ENCODE measurements around the gene GPR179.
"Not testable (repeated sequence)": the region's sequence is repeated elsewhere in the genome, so short reads cannot be mapped to it uniquely, and the experiment has no call there.

The GPR179 gene

DNA sequence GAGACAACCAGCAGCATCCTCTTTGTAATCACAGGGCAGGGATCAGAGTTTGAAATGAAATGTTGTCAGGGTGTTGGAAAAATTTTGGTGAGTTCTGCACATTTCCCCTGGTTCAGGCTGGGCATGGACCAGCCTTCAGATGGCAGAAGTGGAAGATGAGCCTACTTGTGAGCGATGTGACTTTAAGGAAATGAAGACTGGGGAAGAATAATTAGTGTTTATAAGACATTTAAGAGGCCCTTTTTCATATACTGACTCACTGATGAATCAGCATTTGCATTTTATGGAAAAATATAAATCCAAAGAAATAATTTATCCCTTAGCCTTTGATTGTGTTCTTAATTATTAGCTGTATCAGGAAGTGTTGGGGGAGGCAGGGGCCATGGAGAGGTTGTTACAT lies 20.9 kb downstream of the GPR179 start:
- Histone ChIP-seq H3K27me3 (ENCODE audit: control insufficient read depth in 1 of 2, insufficient read depth in 2 of 2, low read length in 2 of 2) (no peaks in the 10 kb centered on the region), H3K9ac (ENCODE audit: low read depth in 1 of 2, low read length in 2 of 2) (no peak overlapping the region), H3K9me3 (ENCODE audit: control insufficient read depth in 1 of 2, low read length in 2 of 2) (no peaks in the 10 kb centered on the region), H3K4me3 (ENCODE audit: low read depth in 1 of 2, low read length in 2 of 2) (no peak overlapping the region), H3K36me3 (ENCODE audit: control insufficient read depth in 1 of 2, insufficient read depth in 2 of 2, low read length in 2 of 2) (peaks cover 7 to 26% of the 10 kb centered on the region in 2 donors), H3K4me1 (ENCODE audit: control insufficient read depth in 1 of 2, insufficient read depth in 2 of 2, low read length in 2 of 2) (peaks cover 5 to 10% of the 10 kb centered on the region in 2 donors), H3K27ac (ENCODE audit: low read depth, low read length) (no peak overlapping the region)

- Histone ChIP-seq H3K9ac (ENCODE audit: low read depth in 1 of 2, low read length in 2 of 2) (no peak overlapping the region), H3K9me3 (ENCODE audit: control insufficient read depth in 1 of 2, low read length in 2 of 2) (no peaks in the 10 kb centered on the region), H3K36me3 (ENCODE audit: control insufficient read depth in 1 of 2, insufficient read depth in 2 of 2, low read length in 2 of 2) (peaks cover 7 to 26% of the 10 kb centered on the region in 2 donors), H3K4me3 (ENCODE audit: low read depth in 1 of 2, low read length in 2 of 2) (no peak overlapping the region), H3K4me1 (ENCODE audit: control insufficient read depth in 1 of 2, insufficient read depth in 2 of 2, low read length in 2 of 2) (peaks cover 5 to 10% of the 10 kb centered on the region in 2 donors), H3K27ac (ENCODE audit: low read depth, low read length) (no peak overlapping the region), H3K27me3 (ENCODE audit: control insufficient read depth in 1 of 2, insufficient read depth in 2 of 2, low read length in 2 of 2) (no peaks in the 10 kb centered on the region)
Measured at GRCh38 chr17:38322156-38322779, 21.5 kb downstream of the GPR179 start.

GRCh38 chr17:38320482-38320881 lies 23.3 kb downstream of the GPR179 start:
- H3K27me3 ChIP-seq (ENCODE audit: control insufficient read depth in 1 of 2, insufficient read depth in 2 of 2, low read length in 2 of 2), result no peaks in the 10 kb centered on the region
- H3K9me3 ChIP-seq (ENCODE audit: control insufficient read depth in 1 of 2, low read length in 2 of 2), result no peaks in the 10 kb centered on the region
- peaks cover 5 to 10% of the 10 kb centered on the region in 2 donors for H3K4me1 ChIP-seq (ENCODE audit: control insufficient read depth in 1 of 2, insufficient read depth in 2 of 2, low read length in 2 of 2)
- peaks cover 7 to 29% of the 10 kb centered on the region in 2 donors for H3K36me3 ChIP-seq (ENCODE audit: control insufficient read depth in 1 of 2, insufficient read depth in 2 of 2, low read length in 2 of 2)
- H3K9ac ChIP-seq (ENCODE audit: low read depth in 1 of 2, low read length in 2 of 2), result no peak overlapping the region
- no peak overlapping the region for H3K27ac ChIP-seq (ENCODE audit: low read depth, low read length)
- H3K4me3 ChIP-seq (ENCODE audit: low read depth in 1 of 2, low read length in 2 of 2), result no peak overlapping the region

DNA sequence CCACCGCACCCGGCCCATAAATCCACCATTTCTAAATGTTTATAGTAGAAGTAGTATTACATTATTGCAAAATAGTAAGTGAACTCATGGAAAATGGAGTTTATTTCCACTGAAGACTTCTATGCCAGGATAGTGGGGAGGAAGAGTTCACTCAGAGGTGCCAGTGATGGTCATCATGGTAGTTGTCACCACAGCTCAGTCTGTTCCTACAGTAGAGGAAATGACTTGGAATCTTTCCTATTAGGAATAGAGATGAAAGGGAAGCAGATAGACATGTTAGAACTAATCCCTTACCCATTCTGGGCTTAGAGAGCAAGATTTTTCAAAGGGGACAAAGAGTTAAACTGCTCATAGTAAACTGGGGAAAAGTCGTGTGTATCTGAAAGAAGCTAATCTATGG lies 26.7 kb downstream of the GPR179 start:
- no peak overlapping the region for H3K9ac ChIP-seq (ENCODE audit: low read depth in 1 of 2, low read length in 2 of 2)
- no peak overlapping the region for H3K4me3 ChIP-seq (ENCODE audit: low read depth in 1 of 2, low read length in 2 of 2)
- no peak overlapping the region for H3K27ac ChIP-seq (ENCODE audit: low read depth, low read length)
- no peaks in the 10 kb centered on the region for H3K4me1 ChIP-seq (ENCODE audit: control insufficient read depth in 1 of 2, insufficient read depth in 2 of 2, low read length in 2 of 2)
- H3K36me3 ChIP-seq (ENCODE audit: control insufficient read depth in 1 of 2, insufficient read depth in 2 of 2, low read length in 2 of 2), result peaks cover 7 to 22% of the 10 kb centered on the region in 2 donors
- no peaks in the 10 kb centered on the region for H3K9me3 ChIP-seq (ENCODE audit: control insufficient read depth in 1 of 2, low read length in 2 of 2)
- no peaks in the 10 kb centered on the region for H3K27me3 ChIP-seq (ENCODE audit: control insufficient read depth in 1 of 2, insufficient read depth in 2 of 2, low read length in 2 of 2)

DNA sequence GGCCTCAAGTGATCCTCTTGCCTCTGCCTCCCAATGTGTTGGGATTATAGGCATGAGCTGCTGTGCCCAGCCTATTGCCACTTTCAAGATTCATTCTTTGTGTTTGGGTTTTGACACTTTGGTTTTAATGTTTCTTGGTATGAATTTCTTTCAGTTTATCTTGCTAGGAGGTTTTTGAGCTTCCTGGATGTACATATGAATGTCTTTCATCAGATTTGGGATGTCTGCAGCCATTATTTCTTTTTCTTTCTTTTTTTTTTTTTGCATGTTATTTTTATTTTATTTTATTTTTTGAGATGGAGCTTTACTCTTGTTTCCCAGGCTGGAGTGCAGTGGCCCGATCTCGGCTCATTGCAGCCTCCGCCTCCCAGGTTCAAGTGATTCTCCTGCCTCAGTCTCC lies 28.3 kb downstream of the GPR179 start:
- H3K36me3 ChIP-seq (ENCODE audit: control insufficient read depth in 1 of 2, insufficient read depth in 2 of 2, low read length in 2 of 2), result peaks cover 4 to 20% of the 10 kb centered on the region in 2 donors

GRCh38 chr17:38296834-38297517 lies 46.8 kb downstream of the GPR179 start, which contains the start of gene MRPL45:
Gene MRPL45, plus strand, starts transcription at chr17:38297168. Its CDS starts 16 bp downstream, at chr17:38297184.
- H3K4me1 ChIP-seq (ENCODE audit: control insufficient read depth in 1 of 2, insufficient read depth in 2 of 2, low read length in 2 of 2); H3K36me3 ChIP-seq (ENCODE audit: control insufficient read depth in 1 of 2, insufficient read depth in 2 of 2, low read length in 2 of 2); H3K9me3 ChIP-seq (ENCODE audit: control insufficient read depth in 1 of 2, low read length in 2 of 2); H3K27me3 ChIP-seq (ENCODE audit: control insufficient read depth in 1 of 2, insufficient read depth in 2 of 2, low read length in 2 of 2): not testable (repeated sequence)
- peak within 1 kb of the TSS; percentile 58 to 80 for H3K4me3 ChIP-seq (ENCODE audit: low read depth in 1 of 2, low read length in 2 of 2)
- H3K9ac ChIP-seq (ENCODE audit: low read depth in 1 of 2, low read length in 2 of 2), result peak within 1 kb of the TSS; percentile 66
- peak within 1 kb of the TSS; percentile 66 for H3K27ac ChIP-seq (ENCODE audit: low read depth, low read length)

More for the DNA sequence above, 28.3 kb downstream of the GPR179 start:
- Histone ChIP-seq H3K4me1 (ENCODE audit: control insufficient read depth in 1 of 2, insufficient read depth in 2 of 2, low read length in 2 of 2) (no peaks in the 10 kb centered on the region), H3K27ac (ENCODE audit: low read depth, low read length) (no peak overlapping the region), H3K27me3 (ENCODE audit: control insufficient read depth in 1 of 2, insufficient read depth in 2 of 2, low read length in 2 of 2) (no peaks in the 10 kb centered on the region), H3K4me3 (ENCODE audit: low read depth in 1 of 2, low read length in 2 of 2) (no peak overlapping the region), H3K9ac (ENCODE audit: low read depth in 1 of 2, low read length in 2 of 2) (no peak overlapping the region), H3K9me3 (ENCODE audit: control insufficient read depth in 1 of 2, low read length in 2 of 2) (no peaks in the 10 kb centered on the region)

DNA sequence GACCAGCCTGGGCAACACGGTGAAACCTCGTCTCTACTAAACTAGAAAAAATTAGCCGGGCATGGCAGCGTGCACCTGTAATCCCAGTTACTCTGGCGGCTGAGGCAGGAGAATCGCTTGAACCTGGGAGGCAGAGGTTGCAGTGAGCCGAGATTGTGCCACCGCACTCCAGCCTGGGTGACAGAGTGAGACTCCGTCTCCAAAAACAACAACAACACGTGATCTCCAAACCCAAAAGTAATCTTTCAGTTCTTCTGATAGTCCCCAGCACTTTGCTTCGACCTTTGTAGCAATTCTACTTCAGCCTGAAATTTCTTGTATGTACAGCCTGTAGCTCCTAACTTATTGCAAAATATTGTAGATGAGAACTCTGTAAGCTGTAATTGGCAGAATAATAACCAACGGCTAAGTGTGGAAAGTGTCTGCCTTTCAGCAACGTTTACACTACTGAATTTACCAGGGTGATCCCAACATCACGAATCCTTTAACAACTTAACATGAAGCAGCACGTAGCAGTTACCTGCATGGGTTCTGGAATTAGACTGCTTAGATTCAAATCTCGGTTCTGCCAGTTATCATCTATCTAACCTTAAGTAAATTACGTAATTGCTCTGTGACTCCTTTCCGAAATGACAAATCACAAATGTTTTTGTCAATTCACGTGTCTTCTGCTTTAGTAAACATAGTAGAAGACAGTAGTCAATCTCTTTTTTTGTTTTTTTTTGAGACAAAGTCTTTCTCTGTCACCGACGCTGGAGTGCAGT lies 48.0 kb downstream of the GPR179 start:
- not testable (repeated sequence) for H3K27me3 ChIP-seq (ENCODE audit: control insufficient read depth in 1 of 2, insufficient read depth in 2 of 2, low read length in 2 of 2); H3K9me3 ChIP-seq (ENCODE audit: control insufficient read depth in 1 of 2, low read length in 2 of 2); H3K9ac ChIP-seq (ENCODE audit: low read depth in 1 of 2, low read length in 2 of 2); H3K27ac ChIP-seq (ENCODE audit: low read depth, low read length); H3K36me3 ChIP-seq (ENCODE audit: control insufficient read depth in 1 of 2, insufficient read depth in 2 of 2, low read length in 2 of 2); H3K4me1 ChIP-seq (ENCODE audit: control insufficient read depth in 1 of 2, insufficient read depth in 2 of 2, low read length in 2 of 2)
- peak overlapping the region in 1 of 2 donors; percentile 32 for H3K4me3 ChIP-seq (ENCODE audit: low read depth in 1 of 2, low read length in 2 of 2)

GRCh38 chr17:38289760-38290159 lies 54.0 kb downstream of the GPR179 start:
- not testable (repeated sequence) for H3K36me3 ChIP-seq (ENCODE audit: control insufficient read depth in 1 of 2, insufficient read depth in 2 of 2, low read length in 2 of 2); H3K27me3 ChIP-seq (ENCODE audit: control insufficient read depth in 1 of 2, insufficient read depth in 2 of 2, low read length in 2 of 2); H3K9me3 ChIP-seq (ENCODE audit: control insufficient read depth in 1 of 2, low read length in 2 of 2); H3K4me3 ChIP-seq (ENCODE audit: low read depth in 1 of 2, low read length in 2 of 2); H3K9ac ChIP-seq (ENCODE audit: low read depth in 1 of 2, low read length in 2 of 2); H3K27ac ChIP-seq (ENCODE audit: low read depth, low read length); H3K4me1 ChIP-seq (ENCODE audit: control insufficient read depth in 1 of 2, insufficient read depth in 2 of 2, low read length in 2 of 2)

- not testable (repeated sequence) for H3K36me3 ChIP-seq (ENCODE audit: control insufficient read depth in 1 of 2, insufficient read depth in 2 of 2, low read length in 2 of 2); H3K9me3 ChIP-seq (ENCODE audit: control insufficient read depth in 1 of 2, low read length in 2 of 2); H3K9ac ChIP-seq (ENCODE audit: low read depth in 1 of 2, low read length in 2 of 2); H3K4me3 ChIP-seq (ENCODE audit: low read depth in 1 of 2, low read length in 2 of 2); H3K27me3 ChIP-seq (ENCODE audit: control insufficient read depth in 1 of 2, insufficient read depth in 2 of 2, low read length in 2 of 2); H3K4me1 ChIP-seq (ENCODE audit: control insufficient read depth in 1 of 2, insufficient read depth in 2 of 2, low read length in 2 of 2); H3K27ac ChIP-seq (ENCODE audit: low read depth, low read length)
Measured at GRCh38 chr17:38288217-38288827, 55.4 kb downstream of the GPR179 start.

All from duodenal mucosa (tissue), 2 donors.